Measurements from ENCODE around the gene MAN2A1. TPM values are rescaled to one million over a fixed set of nuclear protein-coding genes. Genes with fewer than 3 reads are reported as not detected.

The MAN2A1 gene
- total and polyA plus RNA-seq, 2 experiments from 2014 or later = 32.5 to 129 TPM

- no peak for TF ChIP-seq ZNF462 (CRISPR knock-in tag; IDR thresholded peaks at IDR 0.05)
These were observed 184.0 kb downstream of the MAN2A1 start (continued) for GRCh38 chr5:109873687-109874086.

GRCh38 chr5:109874108-109874507 lies 184.4 kb downstream of the MAN2A1 start:
- no peaks in the 10 kb centered on the region for H3K27me3 Mint-ChIP-seq (ENCODE audit: insufficient read depth, low read depth, poor library complexity)
- no peak for ATAC-seq
- TF ChIP-seq JUNB (IDR thresholded peaks at IDR 0.05; ENCODE audit: unreplicated experiment) (no peak), EZH2phosphoT487 (IDR thresholded peaks at IDR 0.05; ENCODE audit: unreplicated experiment) (no peak), NANOG (IDR thresholded peaks at IDR 0.05; ENCODE audit: borderline replicate concordance) (no peak), ZNF462 (CRISPR knock-in tag; IDR thresholded peaks at IDR 0.05) (no peak), STAT1 (IDR thresholded peaks at IDR 0.05; ENCODE audit: unreplicated experiment) (no peak), ETS1 (IDR thresholded peaks at IDR 0.05) (no peak), POLR2AphosphoS5 (IDR thresholded peaks at IDR 0.05; ENCODE audit: low read depth) (no peak), ZNF114 (CRISPR knock-in tag; IDR thresholded peaks at IDR 0.05) (no peak), CREB1 (CRISPR knock-in tag; IDR thresholded peaks at IDR 0.05; ENCODE audit: low read depth) (no peak), EZH2 (IDR thresholded peaks at IDR 0.05; ENCODE audit: low read depth, unreplicated experiment) (no peak)

More at GRCh38 chr5:109874108-109874507, 184.4 kb downstream of the MAN2A1 start:
- Mint-ChIP-seq H3K4me1 (peaks cover 5% of the 10 kb centered on the region; the same call in 1 of the 3 replicates), H3K4me3 (no peak overlapping the region), H3K27ac (no peak overlapping the region), H3K36me3 (ENCODE audit: low read depth) (peaks cover 6% of the 10 kb centered on the region; the same call in 2 of the 3 replicates), H3K9me3 (no peaks in the 10 kb centered on the region)
- H3K79me2 ChIP-seq (replicated peaks; ENCODE audit: insufficient read depth) = no peaks in the 10 kb centered on the region
- no peak overlapping the region for H3K27ac ChIP-seq (ENCODE audit: low read depth)
- no peak overlapping the region for H2AFZ ChIP-seq
- DNase-seq (ENCODE audit: low spot score) = no peak
- H3F3A ChIP-seq (replicated peaks; ENCODE audit: low read depth) = no peaks in the 10 kb centered on the region
- 0 out of 2 replicates have a peak, but pooled peaks cover 4% of the 10 kb centered on the region for H3K9me2 ChIP-seq (ENCODE audit: insufficient read depth)
- H3K4me3 ChIP-seq = no peak overlapping the region
- H3K4me2 ChIP-seq = no peak overlapping the region
- no peaks in the 10 kb centered on the region for H4K20me1 ChIP-seq (replicated peaks; ENCODE audit: insufficient read depth)
- no peaks in the 10 kb centered on the region for H3K36me3 ChIP-seq (ENCODE audit: insufficient read depth)
- H3K4me1 ChIP-seq (ENCODE audit: insufficient read depth) = peaks cover 7% of the 10 kb centered on the region; the same call in 1 of the 2 replicates
- H3K27me3 ChIP-seq (ENCODE audit: insufficient read depth) = no peaks in the 10 kb centered on the region
